ENCODE results near the gene ZNHIT1.

The ZNHIT1 gene

GRCh38 chr7:101220295-101220694, 2.3 kb downstream of the ZNHIT1 start:
- DNase-seq = no peak

- no peak for DNase-seq
Observed at GRCh38 chr7:101222275-101222830, 4.4 kb downstream of the ZNHIT1 start.

GRCh38 chr7:101223528-101223927, 5.6 kb downstream of the ZNHIT1 start:
- DNase-seq = no peak

GRCh38 chr7:101225650-101226049, 7.7 kb downstream of the ZNHIT1 start:
- DNase-seq = no peak

GRCh38 chr7:101226721-101227120, 8.8 kb downstream of the ZNHIT1 start:
- no peak for DNase-seq

GRCh38 chr7:101231644-101232043, 13.7 kb downstream of the ZNHIT1 start:
- no peak for DNase-seq

- DNase-seq = no peak
Observed at GRCh38 chr7:101232141-101232850, 14.3 kb downstream of the ZNHIT1 start.

GRCh38 chr7:101233907-101234547, 16.1 kb downstream of the ZNHIT1 start:
- no peak for DNase-seq

GRCh38 chr7:101234636-101235035, 16.7 kb downstream of the ZNHIT1 start:
- DNase-seq = no peak

GRCh38 chr7:101235050-101235449, 17.1 kb downstream of the ZNHIT1 start:
- DNase-seq = no peak

GRCh38 chr7:101235522-101235921, 17.6 kb downstream of the ZNHIT1 start:
- DNase-seq = no peak

GRCh38 chr7:101236292-101236835, 18.4 kb downstream of the ZNHIT1 start:
- DNase-seq = no peak

- no peak for DNase-seq
Observed at GRCh38 chr7:101237206-101238067, 19.5 kb downstream of the ZNHIT1 start, which contains the start of gene CLDN15. Gene CLDN15 (minus strand): TSS chr7:101237802. CDS start chr7:101237581, 221 bp downstream.

- DNase-seq = no peak
Observed at GRCh38 chr7:101238226-101239182, 20.5 kb downstream of the ZNHIT1 start.

GRCh38 chr7:101239191-101239950, 21.4 kb downstream of the ZNHIT1 start:
- DNase-seq = no peak

GRCh38 chr7:101239951-101240220, 21.9 kb downstream of the ZNHIT1 start:
- no peak for DNase-seq

- no peak for DNase-seq
Observed at GRCh38 chr7:101240226-101241014, 22.5 kb downstream of the ZNHIT1 start.

GRCh38 chr7:101241015-101241363, 23.0 kb downstream of the ZNHIT1 start:
- DNase-seq = no peak

GRCh38 chr7:101241443-101242349, 23.7 kb downstream of the ZNHIT1 start:
- DNase-seq = no peak
